Activated CD4-positive, CD25-positive, alpha-beta regulatory T cell treated with anti-CD3 and anti-CD28 coated beads, Interleukin-2, amount 50 U/mL, for 24 hours (primary cell): ENCODE measurements around the gene EMILIN3.

Experiments used
- ATAC-seq, 2 donors: fragments of 150-1000 bp; cut with Tn5 transposase; one replicate each; pipeline ENCODE4 v1.10.0; 2021; ENCODE audit warnings: mild to moderate bottlenecking in 1 of 2, moderate library complexity in 1 of 2

EMILIN3 gene

GRCh38 chr20:41344938-41345728 lies 21.5 kb downstream of the EMILIN3 start:
- ATAC-seq, result no peak

GRCh38 chr20:41344477-41344876 lies 22.1 kb downstream of the EMILIN3 start:
- ATAC-seq, result no peak

GRCh38 chr20:41342474-41343464 lies 23.8 kb downstream of the EMILIN3 start:
- ATAC-seq, result no peak

- peak; percentile 30 to 63 for ATAC-seq
Measured at GRCh38 chr20:41340327-41341055, 26.1 kb downstream of the EMILIN3 start, which contains the start of gene LPIN3. TSS of gene LPIN3 (plus strand) at chr20:41340821. CDS start at chr20:41345804, 4,983 bp downstream.

- ATAC-seq, result peak; percentile 86 to 95
Measured at GRCh38 chr20:41339957-41340326, 26.7 kb downstream of the EMILIN3 start.

GRCh38 chr20:41336711-41337492 lies 29.7 kb downstream of the EMILIN3 start:
- no peak for ATAC-seq

- ATAC-seq, result no peak
Measured at GRCh38 chr20:41335591-41335990, 31.0 kb downstream of the EMILIN3 start.

GRCh38 chr20:41334443-41335421 lies 31.9 kb downstream of the EMILIN3 start:
- ATAC-seq, result no peak

GRCh38 chr20:41334036-41334435 lies 32.6 kb downstream of the EMILIN3 start:
- ATAC-seq, result no peak

- ATAC-seq, result no peak
Measured at GRCh38 chr20:41331731-41332130, 34.9 kb downstream of the EMILIN3 start.

GRCh38 chr20:41330941-41331340 lies 35.7 kb downstream of the EMILIN3 start:
- no peak for ATAC-seq

- no peak for ATAC-seq
Measured at GRCh38 chr20:41330343-41330720, 36.3 kb downstream of the EMILIN3 start.

- peak; percentile 99 to 100 for ATAC-seq
Measured at GRCh38 chr20:41329435-41330342, 36.9 kb downstream of the EMILIN3 start.

- no peak for ATAC-seq
Measured at GRCh38 chr20:41327178-41327577, 39.4 kb downstream of the EMILIN3 start.

GRCh38 chr20:41320976-41321375 lies 45.6 kb downstream of the EMILIN3 start:
- ATAC-seq, result no peak

GRCh38 chr20:41320441-41320840 lies 46.2 kb downstream of the EMILIN3 start:
- no peak for ATAC-seq

GRCh38 chr20:41318271-41318649 lies 48.4 kb downstream of the EMILIN3 start:
- no peak for ATAC-seq

GRCh38 chr20:41317546-41318270 lies 48.9 kb downstream of the EMILIN3 start, which contains the start of gene ZHX3:
TSS of gene ZHX3 (minus strand) at chr20:41317731. CDS start at chr20:41204916, 112,815 bp downstream.
- peak; percentile 99 for ATAC-seq
